A549 treated with RU486 at 1 μM for 4 hours (cell line): ENCODE measurements around the gene MEIS2. TPM values are rescaled to one million over a fixed set of nuclear protein-coding genes. Genes with fewer than 3 reads are reported as not detected.

ENCODE experiments used
- total RNA-seq: library from RNA; stranded (reverse); fragments of 200-300 nt; extraction: Qiagen RNA extraction; gene quantifications from 5 replicates; pipeline ENCODE4 v1.2.3, GENCODE V29; 2022; ENCODE audit warnings: low read depth

Gene MEIS2
- 8.5 to 12.4 TPM (median 9.7 TPM) in 5 replicates for total RNA-seq

GRCh38 chr15:37100109-37100965 lies at the start of gene MEIS2:
MEIS2 (minus strand) TSS chr15:37100549; CDS start chr15:37099466, 1,083 bp downstream.

